Vagina (tissue), 2 donors: Measurements from ENCODE around the gene MMP11. TPM values are rescaled to one million over a fixed set of nuclear protein-coding genes. Genes with fewer than 3 reads are reported as not detected.

ENCODE experiments used
- DNase-seq, 2 donors: peaks; one replicate each; pipeline ENCODE4 v3.0.0-alpha.2; 2017; ENCODE audit errors: extremely low spot score in 2 of 2
- H3K27ac ChIP-seq: fragments of 200-600 bp; sonication (generic); one replicate; pipeline ENCODE4 v1.5.1; 2019
- H3K27me3 ChIP-seq: fragments of 200-600 bp; sonication (generic); one replicate; pipeline ENCODE4 v1.5.1; 2019
- H3K36me3 ChIP-seq, 2 donors: fragments of 200-600 bp; sonication (generic); one replicate each; pipeline ENCODE4 v1.5.1; 2017 to 2019
- H3K4me1 ChIP-seq: fragments of 200-600 bp; sonication (generic); one replicate; pipeline ENCODE4 v1.5.1; 2019
- H3K4me3 ChIP-seq, 2 donors: fragments of 200-600 bp; sonication (generic); 1 replicate in 1 of 2; 2 replicates in 1 of 2; pipeline ENCODE4 v1.5.1; 2016 to 2019
- H3K9me3 ChIP-seq: fragments of 200-600 bp; sonication (generic); one replicate; pipeline ENCODE4 v1.5.1; 2019
- CTCF ChIP-seq, 3 experiments: fragments of 450-650 bp in 2 of 3; fragments of 200-600 bp in 1 of 3; sonication (generic) in 1 of 3; IDR thresholded peaks; one replicate each; pipeline ENCODE4 v1.5.1; 2017 to 2019; ENCODE audit warnings: antibody characterized with exemption in 3 of 3, mild to moderate bottlenecking in 2 of 3, moderate library complexity in 2 of 3
- POLR2A ChIP-seq, 2 donors: fragments of 450-650 bp; IDR thresholded peaks; one replicate each; pipeline ENCODE4 v1.6.1; 2017; ENCODE audit warnings: antibody characterized with exemption in 2 of 2, mild to moderate bottlenecking in 2 of 2, moderate library complexity in 2 of 2
- POLR2AphosphoS5 ChIP-seq, 2 donors: sonication (generic); formaldehyde crosslinking; IDR thresholded peaks; one replicate each; pipeline ENCODE4 v1.9.0; 2017; ENCODE audit warnings: antibody characterized with exemption in 2 of 2, mild to moderate bottlenecking in 2 of 2, low read depth in 1 of 2; ENCODE audit not compliant: insufficient read depth in 1 of 2
- intact Hi-C: fragments of 100-400 bp; cut with DNase I; formaldehyde crosslinking; loops from one replicate; pipeline ENCODE4 v1.15.1; 2023
- total RNA-seq: library from RNA; depleted of rRNA; stranded (reverse); fragments of >200 nt; gene quantifications from one replicate; pipeline ENCODE4 v1.2.3, GENCODE V29; 2016

MMP11 gene
- total RNA-seq, 1 donor from 2014 or later: 6.4 TPM

GRCh38 chr22:23825246-23825905 is 52.7 kb downstream of the MMP11 start:
- no peak for DNase-seq
- intact Hi-C loops: no loop called here
- Histone ChIP-seq H3K4me3 (no peak overlapping the region), H3K27me3 (no peaks in the 10 kb centered on the region), H3K4me1 (peaks cover 17% of the 10 kb centered on the region), H3K27ac (no peak overlapping the region), H3K9me3 (no peaks in the 10 kb centered on the region), H3K36me3 (peaks cover 0 to 72% of the 10 kb centered on the region in 2 donors)
- no peak for TF ChIP-seq CTCF (IDR thresholded peaks at IDR 0.05)
- TF ChIP-seq POLR2AphosphoS5 (IDR thresholded peaks at IDR 0.05; ENCODE audit: insufficient read depth in 1 of 2, low read depth in 1 of 2): no peak
- TF ChIP-seq POLR2A (IDR thresholded peaks at IDR 0.05): no peak

GRCh38 chr22:23826510-23827350 is 54.1 kb downstream of the MMP11 start:
- no peak for TF ChIP-seq POLR2A (IDR thresholded peaks at IDR 0.05)
- TF ChIP-seq POLR2AphosphoS5 (IDR thresholded peaks at IDR 0.05; ENCODE audit: insufficient read depth in 1 of 2, low read depth in 1 of 2): no peak
- TF ChIP-seq CTCF (IDR thresholded peaks at IDR 0.05): no peak
- H3K4me3 ChIP-seq: no peak overlapping the region
- H3K27me3 ChIP-seq: no peaks in the 10 kb centered on the region
- intact Hi-C loops: no loop called here
- DNase-seq: no peak
- peaks cover 9% of the 10 kb centered on the region for H3K4me1 ChIP-seq
- H3K27ac ChIP-seq: no peak overlapping the region
- no peaks in the 10 kb centered on the region for H3K9me3 ChIP-seq
- peaks cover 0 to 62% of the 10 kb centered on the region in 2 donors for H3K36me3 ChIP-seq

GRCh38 chr22:23827351-23827995 is 54.8 kb downstream of the MMP11 start:
- Histone ChIP-seq H3K27ac (no peak overlapping the region), H3K4me1 (peaks cover 9% of the 10 kb centered on the region), H3K4me3 (no peak overlapping the region), H3K36me3 (peaks cover 0 to 55% of the 10 kb centered on the region in 2 donors), H3K9me3 (no peaks in the 10 kb centered on the region), H3K27me3 (no peaks in the 10 kb centered on the region)
- TF ChIP-seq POLR2A (IDR thresholded peaks at IDR 0.05) (no peak), POLR2AphosphoS5 (IDR thresholded peaks at IDR 0.05; ENCODE audit: insufficient read depth in 1 of 2, low read depth in 1 of 2) (no peak), CTCF (IDR thresholded peaks at IDR 0.05) (no peak)
- intact Hi-C loops: no loop called here
- DNase-seq: no peak

- H3K4me3 ChIP-seq: no peak overlapping the region
- no peak overlapping the region for H3K27ac ChIP-seq
- H3K36me3 ChIP-seq: peaks cover 0 to 50% of the 10 kb centered on the region in 2 donors
- intact Hi-C loops: no loop called here
- no peaks in the 10 kb centered on the region for H3K9me3 ChIP-seq
- no peaks in the 10 kb centered on the region for H3K27me3 ChIP-seq
- H3K4me1 ChIP-seq: peaks cover 9% of the 10 kb centered on the region
- no peak for DNase-seq
- TF ChIP-seq CTCF (IDR thresholded peaks at IDR 0.05) (no peak), POLR2A (IDR thresholded peaks at IDR 0.05) (no peak), POLR2AphosphoS5 (IDR thresholded peaks at IDR 0.05; ENCODE audit: insufficient read depth in 1 of 2, low read depth in 1 of 2) (no peak)
Measured at GRCh38 chr22:23828800-23829680, 56.4 kb downstream of the MMP11 start.
